NAMALWA (cell line): ENCODE results near the gene KDM4D.
"Not testable (repeated sequence)": the region's sequence is repeated elsewhere in the genome, so short reads cannot be mapped to it uniquely, and the experiment has no call there.

Experiments used
- DNase-seq: peaks from one replicate; pipeline ENCODE4 v3.0.0-alpha.2; 2015; ENCODE audit warnings: low spot score

Gene KDM4D

DNA sequence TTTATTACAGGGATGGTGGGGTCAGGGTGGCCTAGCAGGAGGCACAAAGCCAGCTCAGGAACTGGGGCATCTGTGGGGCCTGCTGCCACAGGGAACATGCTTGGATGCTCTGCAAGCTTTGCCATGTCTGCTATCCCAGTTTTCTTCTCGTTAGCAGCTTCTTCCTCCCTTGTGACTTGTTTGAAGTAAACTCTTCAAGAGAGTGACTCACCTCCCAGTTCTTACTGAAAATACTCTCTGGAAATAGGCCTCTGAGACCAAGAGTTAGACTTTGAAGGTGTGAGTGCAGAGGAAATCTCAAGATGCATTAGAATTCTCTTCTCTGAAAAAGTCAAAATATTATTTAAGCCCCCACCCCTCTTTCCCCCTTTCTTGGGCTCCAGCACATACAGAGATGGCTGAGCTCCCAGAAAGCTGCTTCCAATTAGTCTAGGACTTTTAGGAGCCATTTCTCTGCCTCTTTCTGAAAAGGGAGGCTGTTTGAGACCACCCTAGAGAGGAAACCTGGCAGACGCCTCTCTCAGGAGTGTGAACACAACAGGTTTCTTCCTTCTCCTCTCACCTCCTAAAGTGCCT is 15.3 kb upstream of the KDM4D start:
- no peak for DNase-seq

- no peak for DNase-seq
These were observed 14.3 kb upstream of the KDM4D start for GRCh38 chr11:94959179-94959578.

DNA sequence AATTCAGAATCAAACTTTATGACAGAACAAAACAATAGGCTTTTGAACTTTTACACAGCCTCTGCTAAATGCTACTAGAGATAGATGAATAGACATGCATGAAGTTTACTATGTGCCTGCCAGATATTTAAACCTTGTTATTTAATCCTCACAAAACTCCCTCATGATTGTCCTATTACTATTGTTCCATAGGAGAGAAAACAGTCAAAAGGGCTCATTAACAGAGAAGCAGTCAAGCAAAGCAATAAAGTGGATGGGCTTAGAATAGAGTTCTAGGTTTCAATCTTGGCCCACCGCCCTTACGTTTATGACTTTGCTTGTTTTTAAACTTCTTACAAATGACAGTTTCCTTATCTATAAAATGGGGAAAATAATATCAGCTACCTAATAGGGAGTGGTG is 13.0 kb upstream of the KDM4D start:
- DNase-seq = no peak

DNA sequence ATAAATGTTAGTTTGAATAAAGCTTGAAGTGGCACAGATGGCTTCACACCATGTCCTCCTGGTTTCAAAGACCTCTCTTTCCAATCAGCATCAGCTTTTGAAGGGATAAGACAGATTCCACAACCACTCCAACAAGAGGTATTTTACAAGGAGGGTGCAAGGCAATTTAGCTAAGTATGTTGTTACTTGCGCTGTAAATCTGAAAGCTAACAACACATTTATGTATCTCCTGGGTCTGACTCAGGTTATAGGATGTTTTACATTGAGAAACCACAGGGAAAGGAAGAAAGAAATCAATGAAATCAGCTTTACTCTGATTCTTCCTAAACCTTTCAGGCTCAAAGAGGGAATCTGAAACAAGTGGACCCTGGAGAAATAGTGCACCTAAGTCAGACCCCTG is 12.3 kb upstream of the KDM4D start:
- DNase-seq = no peak

GRCh38 chr11:94964934-94965333 is 8.6 kb upstream of the KDM4D start:
- DNase-seq = no peak

GRCh38 chr11:94968334-94968958 is 5.1 kb upstream of the KDM4D start:
- peak; percentile 37 for DNase-seq

DNA sequence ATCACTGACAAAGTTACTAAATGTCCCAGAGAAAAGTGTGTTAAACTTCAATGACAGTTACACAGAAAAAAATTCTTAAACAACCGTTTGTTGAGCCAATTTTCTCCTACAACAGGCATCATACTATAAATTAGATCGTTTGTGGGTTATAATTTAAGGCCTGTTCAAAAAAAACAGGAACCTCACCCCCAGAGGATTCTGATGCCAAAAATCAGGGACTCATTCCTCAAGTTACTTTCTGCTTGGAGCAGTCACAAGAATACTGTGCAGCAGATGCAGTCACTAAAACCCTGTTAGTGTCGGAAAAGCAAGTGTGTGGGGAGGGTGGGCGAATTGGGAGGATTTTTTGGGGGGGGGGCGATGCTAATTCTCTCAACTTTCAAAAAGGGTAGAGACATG is 810 bp upstream of the KDM4D start:
- peak; percentile 13 for DNase-seq

DNA sequence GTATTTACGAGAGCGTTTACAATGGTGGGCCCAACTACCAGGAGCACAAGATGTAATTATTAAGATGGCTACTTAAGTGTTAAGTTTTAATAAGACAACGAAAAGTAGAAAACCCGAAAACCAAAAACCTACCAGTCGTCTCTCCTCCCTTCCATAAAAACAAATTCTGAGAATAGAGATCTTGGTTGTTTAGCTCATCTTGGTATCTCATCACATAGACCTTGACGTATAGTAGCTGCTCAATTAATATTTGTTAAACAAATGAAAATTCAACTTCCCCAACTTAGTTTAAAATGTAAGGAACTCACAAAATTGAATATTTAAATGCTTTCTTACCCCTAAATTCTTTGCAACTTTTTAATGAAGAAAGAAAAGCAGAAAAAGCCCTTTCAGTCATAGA is 669 bp downstream of the KDM4D start:
- DNase-seq = no peak

DNA sequence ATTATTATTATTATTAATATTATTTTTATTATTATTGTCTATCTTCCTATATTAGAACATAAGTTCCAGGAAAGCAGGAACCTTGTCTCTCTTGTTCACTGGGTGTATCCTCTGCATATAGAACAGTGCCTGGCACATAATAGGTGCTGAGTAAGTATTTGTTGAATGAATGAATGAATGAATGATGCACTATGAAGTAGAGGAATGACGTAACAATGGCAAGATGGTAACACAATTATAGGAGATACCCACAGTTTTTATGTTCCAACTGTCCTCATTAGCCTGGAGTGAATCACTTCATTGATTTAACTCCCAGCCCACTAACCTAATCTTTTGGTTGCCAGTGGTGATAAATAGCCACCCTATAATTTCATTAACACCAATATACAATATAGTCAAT is 2.1 kb downstream of the KDM4D start:
- DNase-seq = no peak

GRCh38 chr11:94987378-94987777 is 13.9 kb downstream of the KDM4D start:
- DNase-seq = no peak

DNA sequence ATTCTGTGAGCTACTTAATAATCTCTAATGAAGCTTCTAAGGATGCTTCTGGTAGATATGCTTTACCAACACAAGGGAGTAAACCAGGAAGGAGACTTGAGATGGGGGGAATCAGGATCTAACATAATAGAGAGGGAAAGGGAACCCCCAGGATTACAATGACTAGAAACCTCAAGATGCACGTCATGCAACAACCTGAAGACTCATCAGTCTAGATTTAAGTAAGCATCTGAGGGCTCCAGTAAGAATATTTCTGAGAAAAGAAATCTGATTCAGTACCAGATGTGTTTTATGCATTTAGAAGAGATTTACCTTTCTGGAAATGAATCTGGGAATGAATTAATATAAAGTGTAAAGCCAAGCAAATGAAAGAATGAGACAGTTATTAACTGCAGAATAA is 15.2 kb downstream of the KDM4D start:
- DNase-seq = no peak

DNA sequence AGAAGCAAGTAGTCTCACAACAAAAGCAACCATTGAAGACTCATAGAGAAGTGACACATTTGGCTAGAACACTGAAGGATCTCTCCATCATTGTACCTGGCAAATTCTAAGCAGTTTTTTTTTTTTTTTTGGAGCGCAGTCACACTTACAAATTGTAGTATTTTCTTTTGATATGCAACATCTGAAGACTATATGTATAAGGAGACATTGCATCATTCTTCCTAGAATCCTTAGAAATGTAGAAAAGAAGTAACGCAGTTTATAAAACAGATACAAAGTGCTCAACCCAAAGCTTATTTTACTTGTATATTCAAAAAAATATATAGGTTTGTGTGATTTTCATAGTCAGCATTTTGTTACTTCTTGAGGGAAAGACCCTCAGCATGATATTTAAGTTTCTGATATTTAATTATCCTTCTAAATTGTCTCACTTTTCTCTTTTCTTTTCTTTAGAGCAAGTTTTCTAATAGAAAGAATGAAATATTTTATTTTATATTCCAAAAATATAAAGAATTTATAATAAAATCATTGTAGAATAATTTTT is 20.0 kb downstream of the KDM4D start:
- no peak for DNase-seq

DNA sequence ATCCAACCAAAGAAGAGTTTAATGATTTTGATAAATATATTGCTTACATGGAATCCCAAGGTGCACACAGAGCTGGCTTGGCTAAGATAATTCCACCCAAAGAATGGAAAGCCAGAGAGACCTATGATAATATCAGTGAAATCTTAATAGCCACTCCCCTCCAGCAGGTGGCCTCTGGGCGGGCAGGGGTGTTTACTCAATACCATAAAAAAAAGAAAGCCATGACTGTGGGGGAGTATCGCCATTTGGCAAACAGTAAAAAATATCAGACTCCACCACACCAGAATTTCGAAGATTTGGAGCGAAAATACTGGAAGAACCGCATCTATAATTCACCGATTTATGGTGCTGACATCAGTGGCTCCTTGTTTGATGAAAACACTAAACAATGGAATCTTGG is 23.9 kb downstream of the KDM4D start:
- DNase-seq = peak; percentile 31

DNA sequence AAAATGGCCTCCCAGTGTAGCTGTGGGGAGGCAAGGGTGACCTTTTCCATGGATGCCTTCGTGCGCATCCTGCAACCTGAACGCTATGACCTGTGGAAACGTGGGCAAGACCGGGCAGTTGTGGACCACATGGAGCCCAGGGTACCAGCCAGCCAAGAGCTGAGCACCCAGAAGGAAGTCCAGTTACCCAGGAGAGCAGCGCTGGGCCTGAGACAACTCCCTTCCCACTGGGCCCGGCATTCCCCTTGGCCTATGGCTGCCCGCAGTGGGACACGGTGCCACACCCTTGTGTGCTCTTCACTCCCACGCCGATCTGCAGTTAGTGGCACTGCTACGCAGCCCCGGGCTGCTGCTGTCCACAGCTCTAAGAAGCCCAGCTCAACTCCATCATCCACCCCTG is 24.8 kb downstream of the KDM4D start:
- DNase-seq = no peak

DNA sequence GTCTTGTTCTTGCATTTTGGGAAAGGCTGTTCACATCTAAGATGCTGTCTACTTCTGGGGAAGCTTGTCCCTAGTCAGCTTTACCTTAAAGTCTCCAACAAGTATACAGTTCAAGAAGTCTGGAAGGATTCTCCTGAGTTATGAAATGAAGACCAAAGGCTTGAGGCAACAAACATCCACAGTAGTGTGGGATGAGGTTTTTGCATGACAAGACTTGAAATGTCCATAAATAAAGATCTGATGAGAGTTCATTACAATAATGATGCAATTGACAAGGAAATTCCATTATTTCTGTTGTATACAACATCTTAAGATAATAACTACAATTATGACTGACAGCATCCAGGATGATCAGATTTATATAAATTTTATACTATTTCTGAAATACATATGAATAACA is 30.2 kb downstream of the KDM4D start:
- DNase-seq = no peak

DNA sequence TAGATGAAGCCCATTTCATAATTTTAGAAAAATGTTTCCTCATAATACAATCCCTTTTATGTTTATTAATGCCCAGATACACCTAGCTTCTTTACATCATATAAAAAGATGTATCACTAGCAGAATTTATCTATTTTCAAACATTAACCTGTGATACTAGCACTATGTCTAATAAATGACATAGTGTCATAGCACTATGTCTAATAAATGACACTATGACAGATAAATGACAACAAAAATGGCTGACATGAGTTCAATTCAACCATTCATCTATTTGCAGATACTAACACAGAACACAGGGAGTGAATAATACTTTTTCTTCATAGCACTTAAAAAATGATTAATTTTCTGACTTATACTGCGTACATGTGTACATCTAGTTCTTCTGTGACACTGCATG is 32.1 kb downstream of the KDM4D start:
- DNase-seq = no peak

DNA sequence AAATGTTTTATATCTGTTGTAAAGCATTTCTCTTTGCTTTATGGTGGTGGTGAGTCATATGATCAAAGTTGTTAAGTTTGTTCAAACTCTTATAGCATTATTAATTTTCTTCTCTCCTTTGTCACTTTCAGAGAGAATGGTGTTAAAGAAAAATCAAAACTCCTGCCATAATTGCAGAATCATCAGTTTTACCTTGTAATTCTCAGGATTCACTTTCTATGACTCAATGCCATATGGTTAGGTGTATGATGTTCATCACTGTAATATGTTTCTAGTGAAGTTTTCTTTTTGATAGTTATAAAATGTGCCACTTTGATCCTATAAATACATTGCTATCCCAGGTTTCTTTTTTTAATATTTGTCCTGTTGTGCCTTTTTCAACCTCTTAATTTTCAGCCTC is 37.9 kb downstream of the KDM4D start:
- DNase-seq = no peak

DNA sequence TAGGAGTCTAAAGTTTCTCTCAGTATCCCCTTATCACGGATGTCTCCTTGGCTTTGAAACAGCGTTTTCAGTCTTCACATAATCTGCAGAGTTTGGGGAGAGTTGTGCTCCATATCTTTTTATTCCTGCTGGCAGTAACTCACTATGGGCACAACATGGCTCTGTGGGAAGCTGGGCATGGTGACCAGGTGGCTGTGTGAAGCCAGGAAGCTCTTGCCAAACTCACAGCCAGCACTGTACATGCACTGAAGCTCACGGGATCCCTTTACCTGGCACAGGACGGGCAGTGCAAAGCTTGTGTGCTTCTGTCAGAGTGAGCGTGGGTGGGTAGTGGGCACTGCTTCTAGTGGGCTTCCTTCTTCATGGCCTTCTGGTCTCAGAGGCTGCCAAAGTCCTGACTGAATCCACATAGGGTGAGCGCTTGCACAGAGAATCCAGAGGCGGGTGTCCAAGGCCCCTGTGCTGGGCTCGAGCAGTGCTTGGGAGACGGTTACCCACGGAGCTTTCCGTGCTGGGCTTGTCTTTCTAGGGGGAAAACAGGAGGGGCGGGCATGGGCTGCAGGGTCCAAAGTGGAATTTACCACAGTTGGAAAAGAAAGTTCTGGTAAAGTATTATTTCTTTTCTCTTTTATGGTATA is 40.8 kb downstream of the KDM4D start:
- no peak for DNase-seq

DNA sequence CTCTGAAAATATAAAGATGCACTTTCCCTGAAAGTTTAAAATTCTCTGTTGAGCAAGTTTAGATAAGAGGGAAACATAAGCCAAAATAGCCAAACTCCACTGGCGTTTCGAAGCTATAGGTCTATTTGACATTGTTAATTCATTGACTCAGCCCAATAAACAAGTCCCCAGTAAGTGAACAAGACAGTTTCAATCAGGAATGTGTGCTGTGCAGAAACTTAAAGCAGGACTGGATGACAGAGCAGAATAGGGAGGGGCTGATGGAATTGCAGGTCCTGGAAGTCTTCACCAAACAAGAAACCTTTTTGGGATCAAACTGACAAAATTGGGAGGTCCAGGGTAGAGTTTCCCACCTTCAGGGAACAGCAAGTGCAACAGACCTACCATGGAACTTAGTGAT is 42.6 kb downstream of the KDM4D start:
- no peak for DNase-seq

DNA sequence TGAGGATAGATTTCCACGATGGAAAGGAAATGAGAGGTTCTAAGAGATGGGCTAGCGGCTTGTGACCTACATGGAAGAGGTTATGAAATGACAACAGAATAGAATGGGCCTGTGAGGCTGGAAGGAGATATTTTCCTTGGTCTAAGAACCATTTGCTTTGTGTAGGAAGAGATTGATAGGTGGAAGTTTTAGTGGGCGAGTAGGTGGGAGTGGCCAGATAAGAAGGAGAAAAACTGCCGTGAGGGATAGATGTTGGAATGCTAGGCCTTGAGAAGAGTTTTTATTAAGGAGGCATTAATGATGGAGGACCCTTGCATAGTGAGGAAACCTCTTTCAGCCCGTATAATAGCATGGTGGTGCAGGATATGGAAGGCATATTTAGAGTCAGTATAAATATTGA is 48.0 kb downstream of the KDM4D start:
- DNase-seq = not testable (repeated sequence)

- DNase-seq = no peak
These were observed 51.4 kb downstream of the KDM4D start, which contains the start of gene KDM4E for GRCh38 chr11:95024958-95025357. KDM4E (plus strand) TSS chr11:95025258; CDS start chr11:95025558, 300 bp downstream.

- not testable (repeated sequence) for DNase-seq
These were observed 52.1 kb downstream of the KDM4D start for GRCh38 chr11:95025594-95025993.

GRCh38 chr11:95028357-95028756 is 54.8 kb downstream of the KDM4D start:
- no peak for DNase-seq

DNA sequence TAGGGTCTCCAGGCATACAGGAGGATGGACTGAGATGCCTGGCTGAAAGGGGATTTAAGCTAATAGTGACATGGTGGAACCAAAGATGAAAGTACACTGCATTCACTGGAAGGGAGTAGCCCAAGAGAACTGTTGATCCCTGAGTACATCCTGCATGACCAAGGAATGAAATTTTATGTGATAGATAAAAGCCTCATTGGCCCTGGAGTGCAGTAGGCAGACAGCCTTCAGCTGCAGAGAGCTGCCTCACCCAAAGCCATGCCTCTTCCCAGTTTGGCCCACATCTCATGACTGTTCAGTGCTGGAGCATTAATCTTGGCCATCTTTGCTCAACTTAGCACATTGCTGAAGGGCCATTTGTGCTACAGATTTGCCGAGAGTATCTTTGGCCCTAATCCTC is 59.5 kb downstream of the KDM4D start:
- DNase-seq = no peak
